Fibroblast of lung (primary cell): ENCODE measurements around the gene DHRS4L2. TPM values are rescaled to one million over a fixed set of nuclear protein-coding genes. Genes with fewer than 3 reads are reported as not detected.
A peak's percentile ranks its signal among the peaks of the same experiment; 100 is the strongest.
"Not testable (repeated sequence)": the region's sequence is repeated elsewhere in the genome, so short reads cannot be mapped to it uniquely, and the experiment has no call there.

Experiments
- DNase-seq, 2 donors: peaks; one replicate each; pipeline versions ENCODE4 v3.0.0 to v3.0.0-alpha.2; 2010; ENCODE audit warnings: low read depth in 2 of 2
- H2AFZ ChIP-seq: 2 replicates; pipeline ENCODE4 v1.5.1; 2012; ENCODE audit warnings: low read length, control low read depth, inconsistent platforms
- H3K27ac ChIP-seq: 2 replicates; pipeline ENCODE4 v1.5.1; 2011; ENCODE audit warnings: low read length, control low read depth; ENCODE audit not compliant: insufficient read depth
- H3K27me3 ChIP-seq: 2 replicates; pipeline ENCODE4 v1.5.1; 2011; ENCODE audit warnings: mild to moderate bottlenecking, low read length; ENCODE audit not compliant: control insufficient read depth, insufficient read depth
- H3K36me3 ChIP-seq: 2 replicates; pipeline ENCODE4 v1.5.1; 2011; ENCODE audit warnings: low read length; ENCODE audit not compliant: control insufficient read depth, insufficient read depth
- H3K4me1 ChIP-seq: 2 replicates; pipeline ENCODE4 v1.5.1; 2011; ENCODE audit warnings: low read length; ENCODE audit not compliant: control insufficient read depth, insufficient read depth; ENCODE audit errors: extremely low read depth
- H3K4me2 ChIP-seq: 2 replicates; pipeline ENCODE4 v1.5.1; 2011; ENCODE audit warnings: low read length, control low read depth; ENCODE audit not compliant: insufficient read depth; ENCODE audit errors: extremely low read depth
- H3K4me3 ChIP-seq, 4 experiments: fragments of 200-600 bp in 1 of 4; sonication (generic) in 1 of 4; replicated peaks in 1 of 4; 2 replicates each; pipeline ENCODE4 v1.5.1; 2011 to 2016; ENCODE audit warnings: low read length in 4 of 4, low read depth in 3 of 4, mild to moderate bottlenecking in 3 of 4, control low read depth in 2 of 4, inconsistent platforms in 1 of 4, mixed read lengths in 1 of 4; ENCODE audit not compliant: insufficient read depth in 1 of 4; ENCODE audit errors: control extremely low read depth in 1 of 4
- H3K79me2 ChIP-seq: 2 replicates; pipeline ENCODE4 v1.5.1; 2012; ENCODE audit warnings: mild to moderate bottlenecking, low read length, inconsistent platforms; ENCODE audit not compliant: control insufficient read depth, insufficient read depth
- H3K9ac ChIP-seq: 2 replicates; pipeline ENCODE4 v1.5.1; 2011; ENCODE audit warnings: mild to moderate bottlenecking, low read length, control low read depth; ENCODE audit not compliant: insufficient read depth
- H3K9me3 ChIP-seq: 2 replicates; pipeline ENCODE4 v1.5.1; 2012; ENCODE audit warnings: low read depth, low read length; ENCODE audit not compliant: control insufficient read depth, insufficient read depth
- H4K20me1 ChIP-seq: 2 replicates; pipeline ENCODE4 v1.5.1; 2011; ENCODE audit warnings: low read length; ENCODE audit not compliant: control insufficient read depth, insufficient read depth; ENCODE audit errors: extremely low read depth
- polyA plus RNA-seq, 2 donors: library from polyadenylated mRNA; depleted of rRNA in 1 of 2; stranded (reverse) in 1 of 2; unstranded in 1 of 2; fragments of >200 nt; gene quantifications; 2 replicates each; pipeline ENCODE4 v1.2.1, GENCODE V29; 2011 to 2012; ENCODE audit warnings: missing spikeins in 1 of 2
- total RNA-seq: library from RNA; depleted of rRNA; stranded (reverse); fragments of >200 nt; gene quantifications from 2 replicates; pipeline ENCODE4 v1.2.1, GENCODE V29; 2014

DHRS4L2 gene
- total and polyA plus RNA-seq, 2 donors (not counting 1 experiment from before 2014, with no cell fraction given), result 12.7 to 16.7 TPM

GRCh38 chr14:23961704-23962103 is 27.0 kb upstream of the DHRS4L2 start:
- not testable (repeated sequence) for H3K4me1 ChIP-seq, H3K9me3 ChIP-seq, H3K27ac ChIP-seq, H3K4me3 ChIP-seq, H3K36me3 ChIP-seq, DNase-seq, H3K27me3 ChIP-seq, H3K9ac ChIP-seq, H4K20me1 ChIP-seq, H3K4me2 ChIP-seq, H2AFZ ChIP-seq, H3K79me2 ChIP-seq

GRCh38 chr14:23969130-23969480 is 19.6 kb upstream of the DHRS4L2 start:
- not testable (repeated sequence) for H3K27ac ChIP-seq, H4K20me1 ChIP-seq, DNase-seq, H3K36me3 ChIP-seq, H2AFZ ChIP-seq, H3K79me2 ChIP-seq, H3K9ac ChIP-seq, H3K27me3 ChIP-seq, H3K4me1 ChIP-seq, H3K9me3 ChIP-seq, H3K4me2 ChIP-seq
- H3K4me3 ChIP-seq, result peak overlapping the region in 1 of 4 experiments; percentile 49

GRCh38 chr14:23969481-23970282 is 19.0 kb upstream of the DHRS4L2 start:
- not testable (repeated sequence) for H3K79me2 ChIP-seq

GRCh38 chr14:23970283-23970659 is 18.5 kb upstream of the DHRS4L2 start:
- not testable (repeated sequence) for H3K79me2 ChIP-seq, H3K27ac ChIP-seq, H3K27me3 ChIP-seq, H3K9ac ChIP-seq, H3K4me1 ChIP-seq, DNase-seq, H3K9me3 ChIP-seq, H3K4me3 ChIP-seq, H3K36me3 ChIP-seq, H2AFZ ChIP-seq, H3K4me2 ChIP-seq, H4K20me1 ChIP-seq

More at GRCh38 chr14:23969481-23970282, 19.0 kb upstream of the DHRS4L2 start:
- H3K27me3 ChIP-seq, H3K4me1 ChIP-seq, H2AFZ ChIP-seq, H3K4me2 ChIP-seq, H3K9ac ChIP-seq, H3K27ac ChIP-seq, H3K36me3 ChIP-seq, H3K9me3 ChIP-seq, H4K20me1 ChIP-seq: not testable (repeated sequence)
- peak in 1 of 2 donors; percentile 22 for DNase-seq
- peak overlapping the region in 2 of 4 experiments; percentile 16 to 49 for H3K4me3 ChIP-seq

- H3K79me2 ChIP-seq, H3K4me2 ChIP-seq, H3K36me3 ChIP-seq, H3K27me3 ChIP-seq, H4K20me1 ChIP-seq, H2AFZ ChIP-seq, H3K9ac ChIP-seq, H3K4me1 ChIP-seq, H3K9me3 ChIP-seq, DNase-seq, H3K4me3 ChIP-seq, H3K27ac ChIP-seq: not testable (repeated sequence)
These were observed 15.6 kb upstream of the DHRS4L2 start for GRCh38 chr14:23973178-23973577.

GRCh38 chr14:23974041-23974440 is 14.7 kb upstream of the DHRS4L2 start:
- H3K4me1 ChIP-seq, H3K9me3 ChIP-seq, H2AFZ ChIP-seq, H3K36me3 ChIP-seq, H3K4me3 ChIP-seq, H3K9ac ChIP-seq, DNase-seq, H3K79me2 ChIP-seq, H4K20me1 ChIP-seq, H3K4me2 ChIP-seq, H3K27ac ChIP-seq, H3K27me3 ChIP-seq: not testable (repeated sequence)
